VCaP (cell line): Measurements from ENCODE around the gene CNOT10.

Experiments used
- H3K27ac ChIP-seq: fragments of 450-650 bp; 2 replicates; pipeline ENCODE4 v1.5.1; 2017
- TF ChIP-seq, protein P1 (sequence below): fragments of 450-650 bp; conservative IDR thresholded peaks from 2 replicates; pipeline ENCODE4 v1.5.1; 2017; ENCODE audit warnings: mild to moderate bottlenecking, moderate library complexity

Gene CNOT10

DNA sequence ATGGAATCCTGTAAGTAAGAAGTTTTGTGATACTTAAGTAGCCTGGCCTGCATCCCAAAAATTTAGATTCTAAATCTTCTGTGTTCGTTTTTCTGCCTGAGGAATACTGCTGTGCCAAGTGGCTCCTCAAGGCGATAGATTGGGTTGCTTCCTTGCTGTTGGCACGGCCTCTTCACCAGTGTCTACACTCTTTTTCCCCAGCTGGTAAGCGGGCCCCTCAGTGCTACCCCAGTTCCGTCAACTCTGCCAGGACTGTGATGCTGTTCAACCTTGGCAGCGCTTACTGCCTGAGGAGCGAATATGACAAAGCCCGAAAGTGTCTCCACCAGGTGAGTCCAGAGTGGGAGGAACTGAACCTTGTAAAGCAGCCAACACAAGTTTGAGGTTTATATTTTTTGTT lies 79.5 kb downstream of the CNOT10 start:
- TF ChIP-seq, protein P1, sequence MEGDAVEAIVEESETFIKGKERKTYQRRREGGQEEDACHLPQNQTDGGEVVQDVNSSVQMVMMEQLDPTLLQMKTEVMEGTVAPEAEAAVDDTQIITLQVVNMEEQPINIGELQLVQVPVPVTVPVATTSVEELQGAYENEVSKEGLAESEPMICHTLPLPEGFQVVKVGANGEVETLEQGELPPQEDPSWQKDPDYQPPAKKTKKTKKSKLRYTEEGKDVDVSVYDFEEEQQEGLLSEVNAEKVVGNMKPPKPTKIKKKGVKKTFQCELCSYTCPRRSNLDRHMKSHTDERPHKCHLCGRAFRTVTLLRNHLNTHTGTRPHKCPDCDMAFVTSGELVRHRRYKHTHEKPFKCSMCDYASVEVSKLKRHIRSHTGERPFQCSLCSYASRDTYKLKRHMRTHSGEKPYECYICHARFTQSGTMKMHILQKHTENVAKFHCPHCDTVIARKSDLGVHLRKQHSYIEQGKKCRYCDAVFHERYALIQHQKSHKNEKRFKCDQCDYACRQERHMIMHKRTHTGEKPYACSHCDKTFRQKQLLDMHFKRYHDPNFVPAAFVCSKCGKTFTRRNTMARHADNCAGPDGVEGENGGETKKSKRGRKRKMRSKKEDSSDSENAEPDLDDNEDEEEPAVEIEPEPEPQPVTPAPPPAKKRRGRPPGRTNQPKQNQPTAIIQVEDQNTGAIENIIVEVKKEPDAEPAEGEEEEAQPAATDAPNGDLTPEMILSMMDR: no peak
- H3K27ac ChIP-seq: no peak overlapping the region

DNA sequence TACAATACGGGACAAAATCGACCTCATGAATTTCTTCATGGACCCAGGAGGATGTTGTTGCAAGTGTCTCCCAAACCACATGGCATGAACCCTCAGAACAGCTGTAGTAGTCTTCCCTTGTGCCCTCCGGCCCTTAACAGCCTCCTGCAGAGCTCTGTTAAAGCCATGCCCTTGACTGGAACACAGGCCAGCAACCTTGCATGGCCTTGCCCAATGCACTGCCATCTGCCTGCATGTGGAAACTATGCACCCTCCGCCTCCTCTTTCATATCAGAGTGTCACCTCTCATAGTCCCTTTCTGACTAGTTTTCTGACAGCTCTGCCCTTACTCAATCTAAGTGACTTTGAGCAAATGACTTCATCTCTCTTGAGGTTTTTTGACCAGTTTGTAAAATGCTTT lies 93.4 kb downstream of the CNOT10 start:
- TF ChIP-seq, protein P1: no peak
- H3K27ac ChIP-seq: no peak overlapping the region

DNA sequence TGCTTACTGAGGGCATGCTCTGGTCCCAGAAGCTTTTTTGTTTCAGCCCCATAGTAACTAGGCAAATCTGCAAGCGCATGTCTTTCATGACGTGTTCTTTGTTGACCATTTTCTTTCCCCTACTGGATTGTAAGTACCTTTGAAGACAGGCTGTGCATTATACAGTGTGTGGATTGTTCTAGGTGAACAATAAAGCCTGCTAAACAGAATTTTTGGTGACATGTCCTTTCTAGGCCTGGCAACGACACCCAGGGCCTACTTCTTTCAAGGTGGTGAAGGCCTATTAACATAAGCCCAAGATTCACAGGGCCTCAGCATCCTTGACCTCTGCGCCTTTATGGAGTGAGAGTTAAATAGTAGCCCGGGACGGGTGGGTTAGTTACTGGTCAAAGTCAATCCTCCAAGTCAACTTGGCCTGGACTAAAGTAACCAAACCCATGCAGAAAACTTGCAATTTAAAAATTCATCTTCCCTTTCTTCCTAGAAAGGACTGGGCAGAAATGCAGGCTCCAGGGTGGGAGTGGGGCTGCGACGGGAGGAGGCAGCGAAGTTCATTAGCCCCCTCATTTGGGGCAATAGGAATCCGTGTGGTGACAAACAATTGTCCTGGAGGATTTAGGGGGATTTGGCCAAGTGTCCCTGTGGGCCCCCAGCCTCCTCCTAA lies 95.2 kb downstream of the CNOT10 start:
- peak overlapping the region; percentile 70; the same call in 1 of the 2 replicates for H3K27ac ChIP-seq
- TF ChIP-seq, protein P1: no peak

DNA sequence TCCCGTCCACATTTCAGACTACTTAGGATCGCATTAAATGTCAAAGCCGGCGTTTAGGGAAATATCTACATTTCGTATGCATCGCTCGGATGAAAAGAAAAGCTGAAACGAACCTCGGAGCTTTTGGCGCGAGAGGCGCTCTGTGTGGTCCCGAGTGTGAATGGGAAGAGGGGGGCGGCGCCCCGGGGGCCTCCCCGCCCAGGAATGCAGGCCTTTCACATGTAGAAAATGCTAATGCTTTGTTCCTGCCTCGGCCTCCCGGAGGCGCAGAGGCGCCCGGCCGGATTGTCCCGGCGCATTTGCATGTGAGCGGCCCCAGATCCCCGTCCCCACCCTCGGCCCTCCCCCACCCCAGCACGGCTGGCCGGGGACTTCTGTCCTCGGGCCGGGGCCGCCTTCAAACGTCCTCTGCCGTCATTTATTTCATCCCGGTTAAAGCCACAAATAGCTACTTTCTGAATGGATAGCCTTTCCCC lies 95.8 kb downstream of the CNOT10 start:
- peak overlapping the region; percentile 70 for H3K27ac ChIP-seq
- TF ChIP-seq, protein P1: no peak

DNA sequence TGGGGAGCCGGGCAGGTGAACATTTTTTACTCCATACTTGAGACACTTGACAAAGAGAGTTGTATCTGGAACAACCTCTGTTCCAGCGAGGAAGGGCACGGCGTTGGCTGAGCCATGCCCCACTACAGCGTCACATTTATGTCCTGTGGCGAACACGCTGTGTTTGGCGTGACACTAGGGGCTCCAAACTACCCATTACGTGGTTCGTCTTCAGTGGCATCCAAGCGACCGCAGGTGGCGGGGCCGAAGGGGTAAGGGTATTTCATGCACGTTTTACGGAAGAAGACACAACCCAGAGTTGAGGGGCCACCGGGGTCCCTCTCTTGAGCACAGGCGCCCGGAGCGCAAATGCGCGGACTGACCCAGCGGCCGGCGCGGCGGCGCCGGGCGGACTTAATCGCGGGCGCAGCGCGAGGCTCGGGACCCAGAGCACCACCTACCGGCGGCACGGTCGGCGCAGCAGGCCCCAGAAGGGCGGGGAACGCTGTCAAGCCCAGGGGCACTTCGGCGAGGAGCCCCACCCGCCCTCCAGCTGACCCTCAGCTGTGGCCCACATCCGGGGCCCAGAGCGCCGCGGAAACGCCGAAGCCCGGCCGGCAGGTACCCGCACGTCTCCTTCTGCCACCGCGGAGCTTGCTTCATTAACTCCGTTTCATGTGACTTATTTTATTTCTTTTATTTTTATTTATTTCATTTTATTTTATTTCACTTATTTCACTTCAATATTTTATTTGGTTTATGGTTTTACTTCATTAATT lies 96.4 kb downstream of the CNOT10 start:
- TF ChIP-seq, protein P1: peak; percentile 97

DNA sequence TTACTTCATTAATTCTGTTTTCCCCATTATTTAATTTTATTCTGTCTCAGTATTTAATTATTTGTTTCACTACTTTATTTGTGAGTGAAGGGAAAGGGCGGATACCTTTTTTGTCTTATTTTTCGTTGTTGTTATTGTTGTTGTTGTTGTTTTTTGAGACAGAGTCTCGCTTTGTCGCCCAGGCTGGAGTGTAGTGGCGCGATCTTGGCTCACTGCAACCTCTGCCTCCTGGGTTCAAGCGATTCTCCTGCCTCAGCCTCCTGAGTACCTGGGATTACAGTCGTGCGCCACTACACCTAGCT lies 96.9 kb downstream of the CNOT10 start:
- H3K27ac ChIP-seq: peak overlapping the region; percentile 70; the same call in 1 of the 2 replicates

More for the DNA sequence above, 96.4 kb downstream of the CNOT10 start:
- H3K27ac ChIP-seq: peak overlapping the region; percentile 70

DNA sequence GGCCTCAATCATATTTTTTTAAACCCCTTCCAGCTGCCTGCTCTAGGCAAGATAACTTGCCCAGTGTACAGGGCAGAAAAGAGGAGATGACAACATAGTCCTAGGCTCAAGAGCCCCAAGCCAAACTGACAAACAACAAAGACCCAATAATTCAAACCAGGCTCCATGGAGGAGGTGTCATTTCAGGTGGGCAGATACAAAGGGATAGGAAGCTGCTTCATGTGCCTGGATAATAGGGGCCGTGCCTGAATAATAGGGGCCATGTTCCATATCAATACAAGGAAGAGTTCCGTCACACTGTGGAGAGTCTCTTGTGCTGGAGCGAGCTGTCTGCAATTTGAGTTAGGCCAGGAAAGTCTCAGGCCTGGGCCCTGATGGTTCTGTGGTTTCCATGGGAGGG lies 97.4 kb downstream of the CNOT10 start:
- H3K27ac ChIP-seq: no peak overlapping the region
- TF ChIP-seq, protein P1: no peak

DNA sequence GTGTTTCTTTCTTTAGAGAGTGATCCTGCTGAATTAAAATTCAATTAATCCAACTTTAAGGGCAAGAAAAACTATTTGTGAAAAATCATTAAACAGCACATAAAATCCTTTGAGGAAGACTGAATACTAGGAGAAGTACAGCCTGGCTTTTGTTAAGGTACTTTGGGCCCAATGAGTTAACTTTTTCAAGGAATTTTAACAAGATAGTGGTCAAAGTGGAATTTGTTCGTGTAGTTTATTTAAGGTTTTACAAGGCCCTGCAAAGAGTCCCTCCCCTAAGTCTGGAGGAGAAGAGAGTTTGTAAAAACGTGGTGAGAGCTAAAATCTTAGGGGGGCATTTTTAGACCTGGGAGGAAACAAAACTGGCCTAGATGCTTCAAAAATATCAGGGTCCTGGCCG lies 106.8 kb downstream of the CNOT10 start:
- H3K27ac ChIP-seq: peak overlapping the region; percentile 36

More for the DNA sequence above, 106.8 kb downstream of the CNOT10 start:
- TF ChIP-seq, protein P1: no peak
